GM12878 (cell line): Measurements from ENCODE around the gene RNASEL. TPM values are rescaled to one million over a fixed set of nuclear protein-coding genes. Genes with fewer than 3 reads are reported as not detected.
A peak's percentile ranks its signal among the peaks of the same experiment; 100 is the strongest.

Experiments used
- MEF2B ChIP-seq: fragments of 450-650 bp; IDR thresholded peaks from 2 replicates; pipeline ENCODE4 v1.6.1; 2018; ENCODE audit warnings: mild to moderate bottlenecking, moderate library complexity; ENCODE audit not compliant: partially characterized antibody, poor library complexity, severe bottlenecking
- MTA3 ChIP-seq: IDR thresholded peaks from 2 replicates; pipeline ENCODE4 v1.6.1; 2012; ENCODE audit warnings: low read length, inconsistent platforms, borderline replicate concordance
- MYC ChIP-seq: IDR thresholded peaks from 2 replicates; pipeline ENCODE4 v1.6.1; 2011; ENCODE audit warnings: mild to moderate bottlenecking, low read length, moderate library complexity, inconsistent platforms; ENCODE audit not compliant: insufficient read depth, insufficient replicate concordance, insufficient read length, severe bottlenecking
- PAX8 ChIP-seq: fragments of 450-650 bp; IDR thresholded peaks from 2 replicates; pipeline ENCODE4 v1.6.1; 2017; ENCODE audit warnings: mild to moderate bottlenecking, moderate library complexity
- POLR2AphosphoS5 ChIP-seq: IDR thresholded peaks from 2 replicates; pipeline ENCODE4 v1.6.1; 2011; ENCODE audit warnings: mild to moderate bottlenecking, low read length, inconsistent platforms
- STAT3 ChIP-seq: IDR thresholded peaks from 2 replicates; pipeline ENCODE4 v1.6.1; 2011; ENCODE audit warnings: low read depth, low read length, improper control_type of control experiment
- SUPT20H ChIP-seq: IDR thresholded peaks from 2 replicates; pipeline ENCODE4 v1.6.1; 2011; ENCODE audit warnings: low read depth, mild to moderate bottlenecking, low read length, moderate library complexity, borderline replicate concordance; ENCODE audit not compliant: control insufficient read depth
- ZNF24 ChIP-seq: fragments of 450-650 bp; IDR thresholded peaks from 2 replicates; pipeline ENCODE4 v1.6.1; 2017; ENCODE audit warnings: antibody characterized with exemption, mild to moderate bottlenecking
- polyA plus RNA-seq, 11 experiments: library from polyadenylated mRNA; depleted of rRNA in 4 of 11; unstranded in 6 of 11; stranded (reverse) in 5 of 11; fragments of >200 nt; fragmentation: Nextera tagmentation in 4 of 11; fragmentation: Illumina TruSeq in 1 of 11; extraction: Ambion mirVana in 4 of 11; extraction: Trizol in 1 of 11; gene quantifications; 1 replicate in 1 of 11; 2 replicates in 10 of 11; pipeline versions ENCODE4 v1.2.1 to v1.2.3, GENCODE V29; 2011 to 2016; ENCODE audit warnings: inconsistent platforms in 2 of 11, missing spikeins in 2 of 11, low read depth in 1 of 11
- total RNA-seq, 4 experiments: library from RNA; depleted of rRNA in 3 of 4; stranded (reverse); fragments of >200 nt in 3 of 4; fragmentation: Illumina TruSeq in 1 of 4; extraction: Trizol in 1 of 4; gene quantifications; 2 replicates each; pipeline versions ENCODE4 v1.2.1 to v1.2.3, GENCODE V29; 2013 to 2021
- TF ChIP-seq, protein P1 (sequence below): IDR thresholded peaks from 2 replicates; pipeline ENCODE4 v1.6.1; 2011; ENCODE audit warnings: borderline replicate concordance, low read depth, mild to moderate bottlenecking, moderate library complexity, low read length; ENCODE audit not compliant: insufficient read depth, poor library complexity, severe bottlenecking
- TF ChIP-seq, protein P2 (sequence below): fragments of 450-650 bp; formaldehyde crosslinking; IDR thresholded peaks from 2 replicates; pipeline ENCODE4 v1.4.0; 2020; ENCODE audit warnings: mild to moderate bottlenecking, moderate library complexity
- TF ChIP-seq, protein P3 (sequence below): IDR thresholded peaks from 2 replicates; pipeline ENCODE4 v1.6.1; 2012; ENCODE audit warnings: low read depth, low read length, improper control_type of control experiment
- TF ChIP-seq, protein P4 (sequence below): IDR thresholded peaks from 2 replicates; pipeline ENCODE4 v1.6.1; 2011; ENCODE audit warnings: mild to moderate bottlenecking, low read depth, low read length, moderate library complexity; ENCODE audit not compliant: insufficient replicate concordance
- TF ChIP-seq, protein P5 (sequence below): fragments of 450-650 bp; conservative IDR thresholded peaks from 2 replicates; pipeline ENCODE4 v1.6.1; 2017; ENCODE audit warnings: mild to moderate bottlenecking, moderate library complexity
- TF ChIP-seq, protein P6 (sequence below): fragments of 150-350 bp; IDR thresholded peaks from 2 replicates; pipeline ENCODE4 v1.6.1; 2016; ENCODE audit warnings: low read depth, low read length

The RNASEL gene
- total and polyA plus RNA-seq, 10 of the 15 experiments (the other 5 are each of a cell fraction or from before 2014, with no cell fraction given), result 3.0 to 10.8 (median 5.0) TPM

DNA sequence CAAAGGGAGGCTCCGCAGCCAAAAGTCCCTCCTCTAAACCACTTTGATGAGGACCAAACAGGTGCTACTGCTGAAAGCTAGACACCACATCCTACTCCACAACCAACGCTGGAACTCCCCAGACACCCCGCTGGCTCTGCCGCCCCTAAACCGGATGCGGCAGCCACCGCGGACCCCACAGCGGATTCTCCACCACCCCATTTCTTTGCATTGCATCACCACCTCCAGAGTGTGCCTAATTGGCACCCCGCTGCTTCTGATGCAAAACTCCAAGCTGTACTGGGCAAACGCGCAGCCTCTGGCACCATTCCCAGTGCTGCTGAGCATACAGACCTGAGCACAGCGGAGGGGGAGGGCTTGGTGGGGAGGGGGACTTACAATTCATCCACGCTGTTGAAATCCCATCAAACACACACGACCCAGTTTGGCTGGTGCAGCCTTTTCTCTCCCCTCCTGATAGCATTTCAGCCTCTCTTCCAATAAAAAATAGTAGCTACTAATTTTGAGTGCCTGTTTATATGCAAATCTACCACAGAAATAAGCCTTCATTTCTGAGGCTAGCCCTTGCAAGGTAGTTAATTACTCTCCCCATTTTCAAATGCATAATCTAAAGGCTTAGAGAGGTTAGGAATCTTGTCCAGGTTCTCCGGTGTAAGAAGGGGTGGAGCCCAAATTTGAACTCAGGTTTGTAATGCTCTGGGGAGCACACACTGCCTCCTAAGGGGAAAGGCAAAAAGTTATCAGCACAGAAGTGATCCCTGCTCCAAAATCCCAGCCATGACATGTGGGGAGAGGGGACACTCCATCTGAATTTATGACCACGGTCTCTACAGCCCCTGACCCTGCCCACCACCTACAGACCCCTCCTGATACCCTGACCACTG lies 27.3 kb upstream of the RNASEL start (continued):
- TF ChIP-seq, protein P1, sequence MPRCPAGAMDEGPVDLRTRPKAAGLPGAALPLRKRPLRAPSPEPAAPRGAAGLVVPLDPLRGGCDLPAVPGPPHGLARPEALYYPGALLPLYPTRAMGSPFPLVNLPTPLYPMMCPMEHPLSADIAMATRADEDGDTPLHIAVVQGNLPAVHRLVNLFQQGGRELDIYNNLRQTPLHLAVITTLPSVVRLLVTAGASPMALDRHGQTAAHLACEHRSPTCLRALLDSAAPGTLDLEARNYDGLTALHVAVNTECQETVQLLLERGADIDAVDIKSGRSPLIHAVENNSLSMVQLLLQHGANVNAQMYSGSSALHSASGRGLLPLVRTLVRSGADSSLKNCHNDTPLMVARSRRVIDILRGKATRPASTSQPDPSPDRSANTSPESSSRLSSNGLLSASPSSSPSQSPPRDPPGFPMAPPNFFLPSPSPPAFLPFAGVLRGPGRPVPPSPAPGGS, result peak; percentile 95
- TF ChIP-seq MEF2B (peak; percentile 91), SUPT20H (no peak), MTA3 (no peak), PAX8 (no peak), ZNF24 (peak; percentile 41; the same call in 1 of the 2 replicates), STAT3 (no peak), MYC (no peak), POLR2AphosphoS5 (no peak)
- TF ChIP-seq, protein P2, sequence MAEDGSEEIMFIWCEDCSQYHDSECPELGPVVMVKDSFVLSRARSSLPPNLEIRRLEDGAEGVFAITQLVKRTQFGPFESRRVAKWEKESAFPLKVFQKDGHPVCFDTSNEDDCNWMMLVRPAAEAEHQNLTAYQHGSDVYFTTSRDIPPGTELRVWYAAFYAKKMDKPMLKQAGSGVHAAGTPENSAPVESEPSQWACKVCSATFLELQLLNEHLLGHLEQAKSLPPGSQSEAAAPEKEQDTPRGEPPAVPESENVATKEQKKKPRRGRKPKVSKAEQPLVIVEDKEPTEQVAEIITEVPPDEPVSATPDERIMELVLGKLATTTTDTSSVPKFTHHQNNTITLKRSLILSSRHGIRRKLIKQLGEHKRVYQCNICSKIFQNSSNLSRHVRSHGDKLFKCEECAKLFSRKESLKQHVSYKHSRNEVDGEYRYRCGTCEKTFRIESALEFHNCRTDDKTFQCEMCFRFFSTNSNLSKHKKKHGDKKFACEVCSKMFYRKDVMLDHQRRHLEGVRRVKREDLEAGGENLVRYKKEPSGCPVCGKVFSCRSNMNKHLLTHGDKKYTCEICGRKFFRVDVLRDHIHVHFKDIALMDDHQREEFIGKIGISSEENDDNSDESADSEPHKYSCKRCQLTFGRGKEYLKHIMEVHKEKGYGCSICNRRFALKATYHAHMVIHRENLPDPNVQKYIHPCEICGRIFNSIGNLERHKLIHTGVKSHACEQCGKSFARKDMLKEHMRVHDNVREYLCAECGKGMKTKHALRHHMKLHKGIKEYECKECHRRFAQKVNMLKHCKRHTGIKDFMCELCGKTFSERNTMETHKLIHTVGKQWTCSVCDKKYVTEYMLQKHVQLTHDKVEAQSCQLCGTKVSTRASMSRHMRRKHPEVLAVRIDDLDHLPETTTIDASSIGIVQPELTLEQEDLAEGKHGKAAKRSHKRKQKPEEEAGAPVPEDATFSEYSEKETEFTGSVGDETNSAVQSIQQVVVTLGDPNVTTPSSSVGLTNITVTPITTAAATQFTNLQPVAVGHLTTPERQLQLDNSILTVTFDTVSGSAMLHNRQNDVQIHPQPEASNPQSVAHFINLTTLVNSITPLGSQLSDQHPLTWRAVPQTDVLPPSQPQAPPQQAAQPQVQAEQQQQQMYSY (CRISPR knock-in tag), result no peak
- TF ChIP-seq, protein P3, sequence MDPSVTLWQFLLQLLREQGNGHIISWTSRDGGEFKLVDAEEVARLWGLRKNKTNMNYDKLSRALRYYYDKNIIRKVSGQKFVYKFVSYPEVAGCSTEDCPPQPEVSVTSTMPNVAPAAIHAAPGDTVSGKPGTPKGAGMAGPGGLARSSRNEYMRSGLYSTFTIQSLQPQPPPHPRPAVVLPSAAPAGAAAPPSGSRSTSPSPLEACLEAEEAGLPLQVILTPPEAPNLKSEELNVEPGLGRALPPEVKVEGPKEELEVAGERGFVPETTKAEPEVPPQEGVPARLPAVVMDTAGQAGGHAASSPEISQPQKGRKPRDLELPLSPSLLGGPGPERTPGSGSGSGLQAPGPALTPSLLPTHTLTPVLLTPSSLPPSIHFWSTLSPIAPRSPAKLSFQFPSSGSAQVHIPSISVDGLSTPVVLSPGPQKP, result no peak
- TF ChIP-seq, protein P4, sequence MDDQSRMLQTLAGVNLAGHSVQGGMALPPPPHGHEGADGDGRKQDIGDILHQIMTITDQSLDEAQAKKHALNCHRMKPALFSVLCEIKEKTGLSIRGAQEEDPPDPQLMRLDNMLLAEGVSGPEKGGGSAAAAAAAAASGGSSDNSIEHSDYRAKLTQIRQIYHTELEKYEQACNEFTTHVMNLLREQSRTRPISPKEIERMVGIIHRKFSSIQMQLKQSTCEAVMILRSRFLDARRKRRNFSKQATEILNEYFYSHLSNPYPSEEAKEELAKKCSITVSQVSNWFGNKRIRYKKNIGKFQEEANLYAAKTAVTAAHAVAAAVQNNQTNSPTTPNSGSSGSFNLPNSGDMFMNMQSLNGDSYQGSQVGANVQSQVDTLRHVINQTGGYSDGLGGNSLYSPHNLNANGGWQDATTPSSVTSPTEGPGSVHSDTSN, result no peak
- TF ChIP-seq, protein P5, sequence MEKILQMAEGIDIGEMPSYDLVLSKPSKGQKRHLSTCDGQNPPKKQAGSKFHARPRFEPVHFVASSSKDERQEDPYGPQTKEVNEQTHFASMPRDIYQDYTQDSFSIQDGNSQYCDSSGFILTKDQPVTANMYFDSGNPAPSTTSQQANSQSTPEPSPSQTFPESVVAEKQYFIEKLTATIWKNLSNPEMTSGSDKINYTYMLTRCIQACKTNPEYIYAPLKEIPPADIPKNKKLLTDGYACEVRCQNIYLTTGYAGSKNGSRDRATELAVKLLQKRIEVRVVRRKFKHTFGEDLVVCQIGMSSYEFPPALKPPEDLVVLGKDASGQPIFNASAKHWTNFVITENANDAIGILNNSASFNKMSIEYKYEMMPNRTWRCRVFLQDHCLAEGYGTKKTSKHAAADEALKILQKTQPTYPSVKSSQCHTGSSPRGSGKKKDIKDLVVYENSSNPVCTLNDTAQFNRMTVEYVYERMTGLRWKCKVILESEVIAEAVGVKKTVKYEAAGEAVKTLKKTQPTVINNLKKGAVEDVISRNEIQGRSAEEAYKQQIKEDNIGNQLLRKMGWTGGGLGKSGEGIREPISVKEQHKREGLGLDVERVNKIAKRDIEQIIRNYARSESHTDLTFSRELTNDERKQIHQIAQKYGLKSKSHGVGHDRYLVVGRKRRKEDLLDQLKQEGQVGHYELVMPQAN, result no peak
- TF ChIP-seq, protein P6, sequence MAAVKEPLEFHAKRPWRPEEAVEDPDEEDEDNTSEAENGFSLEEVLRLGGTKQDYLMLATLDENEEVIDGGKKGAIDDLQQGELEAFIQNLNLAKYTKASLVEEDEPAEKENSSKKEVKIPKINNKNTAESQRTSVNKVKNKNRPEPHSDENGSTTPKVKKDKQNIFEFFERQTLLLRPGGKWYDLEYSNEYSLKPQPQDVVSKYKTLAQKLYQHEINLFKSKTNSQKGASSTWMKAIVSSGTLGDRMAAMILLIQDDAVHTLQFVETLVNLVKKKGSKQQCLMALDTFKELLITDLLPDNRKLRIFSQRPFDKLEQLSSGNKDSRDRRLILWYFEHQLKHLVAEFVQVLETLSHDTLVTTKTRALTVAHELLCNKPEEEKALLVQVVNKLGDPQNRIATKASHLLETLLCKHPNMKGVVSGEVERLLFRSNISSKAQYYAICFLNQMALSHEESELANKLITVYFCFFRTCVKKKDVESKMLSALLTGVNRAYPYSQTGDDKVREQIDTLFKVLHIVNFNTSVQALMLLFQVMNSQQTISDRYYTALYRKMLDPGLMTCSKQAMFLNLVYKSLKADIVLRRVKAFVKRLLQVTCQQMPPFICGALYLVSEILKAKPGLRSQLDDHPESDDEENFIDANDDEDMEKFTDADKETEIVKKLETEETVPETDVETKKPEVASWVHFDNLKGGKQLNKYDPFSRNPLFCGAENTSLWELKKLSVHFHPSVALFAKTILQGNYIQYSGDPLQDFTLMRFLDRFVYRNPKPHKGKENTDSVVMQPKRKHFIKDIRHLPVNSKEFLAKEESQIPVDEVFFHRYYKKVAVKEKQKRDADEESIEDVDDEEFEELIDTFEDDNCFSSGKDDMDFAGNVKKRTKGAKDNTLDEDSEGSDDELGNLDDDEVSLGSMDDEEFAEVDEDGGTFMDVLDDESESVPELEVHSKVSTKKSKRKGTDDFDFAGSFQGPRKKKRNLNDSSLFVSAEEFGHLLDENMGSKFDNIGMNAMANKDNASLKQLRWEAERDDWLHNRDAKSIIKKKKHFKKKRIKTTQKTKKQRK, result no peak
